CD4-positive, alpha-beta T cell (primary cell): ENCODE data around the gene MAP3K5. TPM values are rescaled to one million over a fixed set of nuclear protein-coding genes. Genes with fewer than 3 reads are reported as not detected.

Experiments
- ATAC-seq: fragments of 200-7000 bp; cut with Tn5 transposase; one replicate; pipeline ENCODE4 v1.10.0; 2022; ENCODE audit warnings: mild to moderate bottlenecking; ENCODE audit not compliant: poor library complexity
- CTCF ChIA-PET: fragments of 350-600 bp; sonication (Branson Sonifier 250); formaldehyde crosslinking; loops from one replicate; lab custom pipeline; 2021; ENCODE audit warnings: antibody characterized with exemption, inconsistent platforms; lab: Charles Lee
- POLR2A ChIA-PET: fragments of 350-600 bp; sonication (Branson Sonifier 250); formaldehyde crosslinking; loops from one replicate; lab custom pipeline; 2021; ENCODE audit warnings: antibody characterized with exemption, inconsistent platforms; lab: Charles Lee
- DNase-seq, 14 experiments: peaks; one replicate each; pipeline ENCODE4 v3.0.0-alpha.2; 2013 to 2020; ENCODE audit warnings: mixed read lengths in 2 of 14
- H3K27ac ChIP-seq, 2 donors: one replicate each; pipeline versions ENCODE4 v1.5.1 to v1.7.0; 2013; ENCODE audit warnings: low read length in 2 of 2, low read depth in 1 of 2, mild to moderate bottlenecking in 1 of 2
- H3K27me3 ChIP-seq, 2 experiments: 1 replicate in 1 of 2; 2 replicates in 1 of 2; pipeline versions ENCODE4 v1.6.1 to v1.7.0; 2013; ENCODE audit warnings: low read length in 2 of 2, control low read depth in 1 of 2, mild to moderate bottlenecking in 1 of 2, moderate library complexity in 1 of 2; ENCODE audit not compliant: insufficient read depth in 2 of 2, control insufficient read depth in 1 of 2
- H3K36me3 ChIP-seq: one replicate; pipeline ENCODE4 v1.6.1; 2013; ENCODE audit warnings: low read length, control low read depth; ENCODE audit not compliant: insufficient read depth
- H3K4me1 ChIP-seq: one replicate; pipeline ENCODE4 v1.6.1; 2013; ENCODE audit warnings: low read length, control low read depth; ENCODE audit not compliant: insufficient read depth
- H3K4me3 ChIP-seq: one replicate; pipeline ENCODE4 v1.5.1; 2013; ENCODE audit warnings: mild to moderate bottlenecking, low read length, moderate library complexity
- H3K9me3 ChIP-seq, 2 experiments: 1 replicate in 1 of 2; 2 replicates in 1 of 2; pipeline versions ENCODE4 v1.6.1 to v1.7.0; 2013; ENCODE audit warnings: low read length in 2 of 2, mild to moderate bottlenecking in 2 of 2, control low read depth in 1 of 2, moderate library complexity in 1 of 2; ENCODE audit not compliant: control insufficient read depth in 1 of 2, insufficient read depth in 1 of 2
- H3K27ac Mint-ChIP-seq: one replicate; pipeline ENCODE4 v1.8.0; 2020; ENCODE audit warnings: mixed read lengths
- H3K27me3 Mint-ChIP-seq: one replicate; pipeline ENCODE4 v1.8.0; 2021; ENCODE audit warnings: mixed read lengths
- H3K36me3 Mint-ChIP-seq: one replicate; pipeline ENCODE4 v1.8.0; 2021; ENCODE audit warnings: low read depth, mixed read lengths
- H3K4me1 Mint-ChIP-seq: one replicate; pipeline ENCODE4 v1.8.0; 2021; ENCODE audit warnings: low read depth, mixed read lengths
- H3K4me3 Mint-ChIP-seq: one replicate; pipeline ENCODE4 v1.8.0; 2020; ENCODE audit warnings: mild to moderate bottlenecking, mixed read lengths
- H3K9me3 Mint-ChIP-seq: one replicate; pipeline ENCODE4 v1.8.0; 2020; ENCODE audit warnings: mixed read lengths
- intact Hi-C, 2 experiments: fragments of 100-400 bp; cut with DNase I in 1 of 2; cut with micrococcal nuclease in 1 of 2; formaldehyde crosslinking; loops; one replicate each; pipeline versions ENCODE4 v1.15.1 to v1.9.0; 2023 to 2025; cut with DNase I, micrococcal nuclease
- total RNA-seq, 174 experiments: library from RNA in 2 of 174; stranded (reverse) in 2 of 174; gene quantifications; one replicate each; pipeline ENCODE4 v1.2.3 and lab custom pipeline; 2021 to 2026
- TF ChIP-seq, protein P1 (sequence below): fragments of 200-600 bp; IDR thresholded peaks from one replicate; pipeline ENCODE4 v1.8.0; 2022; ENCODE audit warnings: antibody characterized with exemption, mild to moderate bottlenecking

MAP3K5 gene
- total RNA-seq, 2 experiments from 2014 or later = 12.9 to 14.1 TPM

DNA sequence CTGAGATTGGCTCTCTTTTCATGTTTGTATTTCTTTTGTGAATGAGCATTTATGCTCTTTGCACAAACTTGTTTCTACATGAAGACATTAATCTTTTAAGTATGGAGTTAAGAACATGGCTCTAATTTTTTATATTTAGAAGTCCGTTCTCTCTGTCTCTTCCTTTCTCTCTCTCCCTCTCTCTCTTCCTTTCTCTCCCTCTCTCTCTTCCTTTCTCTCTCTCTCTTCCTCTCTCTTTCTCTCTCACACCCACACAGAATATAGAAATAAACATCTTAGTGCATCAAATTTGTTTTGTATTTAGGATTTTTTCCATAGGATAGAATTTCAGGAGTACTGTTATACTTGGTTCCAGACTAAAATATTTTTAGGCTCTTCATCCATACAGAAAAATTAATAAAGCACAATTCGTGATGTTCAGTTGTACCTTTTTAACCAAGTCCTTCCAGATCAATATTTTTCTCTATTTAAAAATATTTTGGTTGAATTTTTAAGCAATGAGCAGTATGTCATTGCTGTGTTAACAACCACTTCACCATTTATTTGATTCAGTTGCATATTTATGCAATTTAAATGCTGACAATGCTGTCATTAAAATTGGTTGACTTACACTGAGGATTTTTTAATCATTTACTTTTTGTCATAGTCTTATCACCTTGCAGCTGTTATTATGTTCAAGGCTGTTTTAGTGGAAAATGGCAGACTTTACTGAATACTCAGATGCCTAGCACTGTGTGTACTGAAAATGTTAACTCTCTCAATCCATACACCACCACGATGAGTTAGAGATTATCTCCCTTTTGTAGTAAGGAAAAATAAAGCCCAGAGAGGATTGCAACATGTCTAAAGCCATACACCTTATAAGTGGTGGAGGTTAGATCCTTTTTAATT, 129.7 kb downstream of the MAP3K5 start:
- Mint-ChIP-seq H3K4me1 (no peaks in the 10 kb centered on the region), H3K27ac (no peak overlapping the region), H3K9me3 (no peaks in the 10 kb centered on the region), H3K4me3 (no peak overlapping the region), H3K27me3 (no peaks in the 10 kb centered on the region), H3K36me3 (peaks cover 15% of the 10 kb centered on the region)
- DNase-seq = no peak
- Histone ChIP-seq H3K27me3 (no peaks in the 10 kb centered on the region), H3K36me3 (peaks cover 30% of the 10 kb centered on the region), H3K4me1 (no peaks in the 10 kb centered on the region), H3K4me3 (no peak overlapping the region), H3K9me3 (no peaks in the 10 kb centered on the region), H3K27ac (no peak overlapping the region)
- TF ChIP-seq, protein P1, sequence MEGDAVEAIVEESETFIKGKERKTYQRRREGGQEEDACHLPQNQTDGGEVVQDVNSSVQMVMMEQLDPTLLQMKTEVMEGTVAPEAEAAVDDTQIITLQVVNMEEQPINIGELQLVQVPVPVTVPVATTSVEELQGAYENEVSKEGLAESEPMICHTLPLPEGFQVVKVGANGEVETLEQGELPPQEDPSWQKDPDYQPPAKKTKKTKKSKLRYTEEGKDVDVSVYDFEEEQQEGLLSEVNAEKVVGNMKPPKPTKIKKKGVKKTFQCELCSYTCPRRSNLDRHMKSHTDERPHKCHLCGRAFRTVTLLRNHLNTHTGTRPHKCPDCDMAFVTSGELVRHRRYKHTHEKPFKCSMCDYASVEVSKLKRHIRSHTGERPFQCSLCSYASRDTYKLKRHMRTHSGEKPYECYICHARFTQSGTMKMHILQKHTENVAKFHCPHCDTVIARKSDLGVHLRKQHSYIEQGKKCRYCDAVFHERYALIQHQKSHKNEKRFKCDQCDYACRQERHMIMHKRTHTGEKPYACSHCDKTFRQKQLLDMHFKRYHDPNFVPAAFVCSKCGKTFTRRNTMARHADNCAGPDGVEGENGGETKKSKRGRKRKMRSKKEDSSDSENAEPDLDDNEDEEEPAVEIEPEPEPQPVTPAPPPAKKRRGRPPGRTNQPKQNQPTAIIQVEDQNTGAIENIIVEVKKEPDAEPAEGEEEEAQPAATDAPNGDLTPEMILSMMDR = no peak
- POLR2A ChIA-PET = no interaction called here
- CTCF ChIA-PET = no interaction called here
- intact Hi-C loops = no loop called here
- no peak for ATAC-seq

DNA sequence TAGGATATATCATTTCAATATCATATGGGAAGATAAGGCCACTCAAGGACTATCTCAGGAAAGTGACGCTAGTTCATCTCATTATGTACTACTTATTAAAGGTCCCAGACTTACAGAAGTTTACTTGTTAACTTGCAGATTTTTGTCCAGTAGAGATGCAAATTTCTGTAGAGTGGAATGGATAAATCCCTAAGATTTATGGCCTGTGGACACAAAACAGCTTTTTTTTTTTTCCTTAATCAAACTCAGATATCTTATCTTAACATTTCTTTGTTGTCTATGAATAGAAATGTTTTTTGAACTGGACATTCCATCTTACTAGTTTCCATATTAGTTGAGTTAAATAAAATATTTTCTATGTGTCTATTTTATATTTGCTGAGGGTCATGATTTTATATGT, 131.6 kb downstream of the MAP3K5 start:
- Mint-ChIP-seq H3K36me3 (peaks cover 17% of the 10 kb centered on the region), H3K9me3 (no peaks in the 10 kb centered on the region), H3K27ac (no peak overlapping the region), H3K27me3 (no peaks in the 10 kb centered on the region), H3K4me1 (no peaks in the 10 kb centered on the region), H3K4me3 (no peak overlapping the region)
- no peak for ATAC-seq
- intact Hi-C loops = no loop called here
- no peaks in the 10 kb centered on the region for H3K9me3 ChIP-seq
- ChIA-PET CTCF (interaction anchor here (1.0 to 1.2 kb wide), 2 partner anchors 11 to 132 kb away, joined by 3 to 4 read pairs; partner anchors contain the start of gene MAP3K5), POLR2A (no interaction called here)
- TF ChIP-seq, protein P1 = no peak
- no peak overlapping the region for H3K4me3 ChIP-seq
- peaks cover 41% of the 10 kb centered on the region for H3K36me3 ChIP-seq
- H3K4me1 ChIP-seq = no peaks in the 10 kb centered on the region
- no peaks in the 10 kb centered on the region for H3K27me3 ChIP-seq
- no peak for DNase-seq
- H3K27ac ChIP-seq = no peak overlapping the region

DNA sequence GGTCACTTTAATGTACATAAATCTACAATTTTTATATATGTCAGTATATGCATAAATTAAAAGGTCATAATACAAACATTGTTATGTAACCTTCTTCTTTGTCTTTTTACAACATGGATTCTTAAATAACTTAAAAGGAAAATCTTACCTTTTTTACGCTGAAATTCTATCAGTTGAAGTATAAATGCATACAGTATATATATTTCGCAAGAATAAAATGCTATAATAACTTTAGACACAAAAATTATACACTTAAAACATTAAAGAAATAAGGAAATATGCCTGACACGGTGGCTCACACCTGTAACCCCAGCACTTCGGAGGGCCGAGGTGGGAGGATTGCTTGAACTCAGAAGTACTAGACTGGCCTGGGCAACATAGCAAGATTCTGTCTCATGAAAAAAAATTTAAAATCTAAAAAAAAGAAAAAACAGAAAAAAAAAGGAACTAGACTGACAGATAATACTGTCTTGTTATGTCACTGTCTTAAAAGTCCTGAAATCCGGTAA, 132.2 kb downstream of the MAP3K5 start:
- H3K36me3 ChIP-seq = peaks cover 43% of the 10 kb centered on the region
- H3K4me1 ChIP-seq = no peaks in the 10 kb centered on the region
- H3K4me3 ChIP-seq = no peak overlapping the region
- H3K9me3 ChIP-seq = no peaks in the 10 kb centered on the region
- H3K27me3 Mint-ChIP-seq = no peaks in the 10 kb centered on the region
- DNase-seq (no peak), ATAC-seq (no peak)
- no peaks in the 10 kb centered on the region for H3K9me3 Mint-ChIP-seq
- H3K36me3 Mint-ChIP-seq = peaks cover 24% of the 10 kb centered on the region
- TF ChIP-seq, protein P1 = no peak
- intact Hi-C loops = no loop called here
- no peak overlapping the region for H3K27ac ChIP-seq
- CTCF ChIA-PET = no interaction called here
- POLR2A ChIA-PET = no interaction called here
- no peak overlapping the region for H3K4me3 Mint-ChIP-seq
- H3K27me3 ChIP-seq = no peaks in the 10 kb centered on the region
- H3K4me1 Mint-ChIP-seq = no peaks in the 10 kb centered on the region
- no peak overlapping the region for H3K27ac Mint-ChIP-seq
